ENCODE measurements around the gene PLSCR3. TPM values are rescaled to one million over a fixed set of nuclear protein-coding genes. Genes with fewer than 3 reads are reported as not detected.

The PLSCR3 gene
- total and polyA plus RNA-seq, 2 experiments from 2014 or later: 30.0 to 34.3 TPM

DNA sequence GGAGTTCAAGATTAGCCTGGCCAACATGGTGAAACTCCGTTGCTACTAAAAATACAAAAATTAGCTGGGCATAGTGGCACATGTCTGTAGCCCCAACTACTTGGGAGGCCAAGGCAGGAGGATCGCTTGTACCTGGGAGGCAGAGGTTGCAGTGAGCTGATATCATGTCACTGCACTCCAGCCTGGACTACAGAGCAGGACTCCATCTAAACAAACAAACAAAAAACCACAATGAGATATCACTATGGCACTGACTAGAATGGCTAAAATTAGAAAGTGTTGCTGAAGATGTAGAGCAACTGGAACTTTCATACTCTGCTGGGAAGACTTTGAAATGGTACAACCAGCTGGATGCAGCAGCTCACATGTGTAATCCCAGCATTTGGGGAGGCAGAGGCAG lies 20.0 kb downstream of the PLSCR3 start:
- H3K27me3 ChIP-seq (ENCODE audit: insufficient read depth): peaks cover 4% of the 10 kb centered on the region
- H4K20me1 ChIP-seq (replicated peaks; ENCODE audit: insufficient read depth): no peaks in the 10 kb centered on the region
- H3K9me2 ChIP-seq (ENCODE audit: insufficient read depth): no peaks in the 10 kb centered on the region
- peaks cover 3% of the 10 kb centered on the region; the same call in 1 of the 3 replicates for H3K36me3 Mint-ChIP-seq (ENCODE audit: low read depth)
- 0 out of 2 replicates have a peak, but pooled peaks cover 3% of the 10 kb centered on the region for H3F3A ChIP-seq (replicated peaks; ENCODE audit: low read depth)
- no peak overlapping the region for H3K27ac ChIP-seq (ENCODE audit: low read depth)
- no peak overlapping the region for H3K4me3 Mint-ChIP-seq
- H2AFZ ChIP-seq: no peak overlapping the region
- TF ChIP-seq POLR2AphosphoS5 (IDR thresholded peaks at IDR 0.05; ENCODE audit: low read depth): no peak
- TF ChIP-seq ZNF114 (CRISPR knock-in tag; IDR thresholded peaks at IDR 0.05): no peak
- no peak for TF ChIP-seq STAT1 (IDR thresholded peaks at IDR 0.05; ENCODE audit: unreplicated experiment)
- TF ChIP-seq EZH2 (IDR thresholded peaks at IDR 0.05; ENCODE audit: low read depth, unreplicated experiment): no peak
- no peak for TF ChIP-seq NANOG (IDR thresholded peaks at IDR 0.05; ENCODE audit: borderline replicate concordance)
- TF ChIP-seq, protein P1, sequence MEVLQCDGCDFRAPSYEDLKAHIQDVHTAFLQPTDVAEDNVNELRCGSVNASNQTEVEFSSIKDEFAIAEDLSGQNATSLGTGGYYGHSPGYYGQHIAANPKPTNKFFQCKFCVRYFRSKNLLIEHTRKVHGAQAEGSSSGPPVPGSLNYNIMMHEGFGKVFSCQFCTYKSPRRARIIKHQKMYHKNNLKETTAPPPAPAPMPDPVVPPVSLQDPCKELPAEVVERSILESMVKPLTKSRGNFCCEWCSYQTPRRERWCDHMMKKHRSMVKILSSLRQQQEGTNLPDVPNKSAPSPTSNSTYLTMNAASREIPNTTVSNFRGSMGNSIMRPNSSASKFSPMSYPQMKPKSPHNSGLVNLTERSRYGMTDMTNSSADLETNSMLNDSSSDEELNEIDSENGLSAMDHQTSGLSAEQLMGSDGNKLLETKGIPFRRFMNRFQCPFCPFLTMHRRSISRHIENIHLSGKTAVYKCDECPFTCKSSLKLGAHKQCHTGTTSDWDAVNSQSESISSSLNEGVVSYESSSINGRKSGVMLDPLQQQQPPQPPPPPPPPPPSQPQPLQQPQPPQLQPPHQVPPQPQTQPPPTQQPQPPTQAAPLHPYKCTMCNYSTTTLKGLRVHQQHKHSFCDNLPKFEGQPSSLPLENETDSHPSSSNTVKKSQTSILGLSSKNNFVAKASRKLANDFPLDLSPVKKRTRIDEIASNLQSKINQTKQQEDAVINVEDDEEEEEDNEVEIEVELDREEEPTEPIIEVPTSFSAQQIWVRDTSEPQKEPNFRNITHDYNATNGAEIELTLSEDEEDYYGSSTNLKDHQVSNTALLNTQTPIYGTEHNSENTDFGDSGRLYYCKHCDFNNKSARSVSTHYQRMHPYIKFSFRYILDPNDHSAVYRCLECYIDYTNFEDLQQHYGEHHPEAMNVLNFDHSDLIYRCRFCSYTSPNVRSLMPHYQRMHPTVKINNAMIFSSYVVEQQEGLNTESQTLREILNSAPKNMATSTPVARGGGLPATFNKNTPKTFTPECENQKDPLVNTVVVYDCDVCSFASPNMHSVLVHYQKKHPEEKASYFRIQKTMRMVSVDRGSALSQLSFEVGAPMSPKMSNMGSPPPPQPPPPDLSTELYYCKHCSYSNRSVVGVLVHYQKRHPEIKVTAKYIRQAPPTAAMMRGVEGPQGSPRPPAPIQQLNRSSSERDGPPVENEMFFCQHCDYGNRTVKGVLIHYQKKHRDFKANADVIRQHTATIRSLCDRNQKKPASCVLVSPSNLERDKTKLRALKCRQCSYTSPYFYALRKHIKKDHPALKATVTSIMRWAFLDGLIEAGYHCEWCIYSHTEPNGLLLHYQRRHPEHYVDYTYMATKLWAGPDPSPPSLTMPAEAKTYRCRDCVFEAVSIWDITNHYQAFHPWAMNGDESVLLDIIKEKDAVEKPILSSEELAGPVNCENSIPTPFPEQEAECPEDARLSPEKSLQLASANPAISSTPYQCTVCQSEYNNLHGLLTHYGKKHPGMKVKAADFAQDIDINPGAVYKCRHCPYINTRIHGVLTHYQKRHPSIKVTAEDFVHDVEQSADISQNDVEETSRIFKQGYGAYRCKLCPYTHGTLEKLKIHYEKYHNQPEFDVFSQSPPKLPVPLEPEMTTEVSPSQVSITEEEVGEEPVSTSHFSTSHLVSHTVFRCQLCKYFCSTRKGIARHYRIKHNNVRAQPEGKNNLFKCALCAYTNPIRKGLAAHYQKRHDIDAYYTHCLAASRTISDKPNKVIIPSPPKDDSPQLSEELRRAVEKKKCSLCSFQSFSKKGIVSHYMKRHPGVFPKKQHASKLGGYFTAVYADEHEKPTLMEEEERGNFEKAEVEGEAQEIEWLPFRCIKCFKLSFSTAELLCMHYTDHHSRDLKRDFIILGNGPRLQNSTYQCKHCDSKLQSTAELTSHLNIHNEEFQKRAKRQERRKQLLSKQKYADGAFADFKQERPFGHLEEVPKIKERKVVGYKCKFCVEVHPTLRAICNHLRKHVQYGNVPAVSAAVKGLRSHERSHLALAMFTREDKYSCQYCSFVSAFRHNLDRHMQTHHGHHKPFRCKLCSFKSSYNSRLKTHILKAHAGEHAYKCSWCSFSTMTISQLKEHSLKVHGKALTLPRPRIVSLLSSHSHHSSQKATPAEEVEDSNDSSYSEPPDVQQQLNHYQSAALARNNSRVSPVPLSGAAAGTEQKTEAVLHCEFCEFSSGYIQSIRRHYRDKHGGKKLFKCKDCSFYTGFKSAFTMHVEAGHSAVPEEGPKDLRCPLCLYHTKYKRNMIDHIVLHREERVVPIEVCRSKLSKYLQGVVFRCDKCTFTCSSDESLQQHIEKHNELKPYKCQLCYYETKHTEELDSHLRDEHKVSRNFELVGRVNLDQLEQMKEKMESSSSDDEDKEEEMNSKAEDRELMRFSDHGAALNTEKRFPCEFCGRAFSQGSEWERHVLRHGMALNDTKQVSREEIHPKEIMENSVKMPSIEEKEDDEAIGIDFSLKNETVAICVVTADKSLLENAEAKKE (CRISPR knock-in tag; IDR thresholded peaks at IDR 0.05): no peak
- TF ChIP-seq, protein P2, sequence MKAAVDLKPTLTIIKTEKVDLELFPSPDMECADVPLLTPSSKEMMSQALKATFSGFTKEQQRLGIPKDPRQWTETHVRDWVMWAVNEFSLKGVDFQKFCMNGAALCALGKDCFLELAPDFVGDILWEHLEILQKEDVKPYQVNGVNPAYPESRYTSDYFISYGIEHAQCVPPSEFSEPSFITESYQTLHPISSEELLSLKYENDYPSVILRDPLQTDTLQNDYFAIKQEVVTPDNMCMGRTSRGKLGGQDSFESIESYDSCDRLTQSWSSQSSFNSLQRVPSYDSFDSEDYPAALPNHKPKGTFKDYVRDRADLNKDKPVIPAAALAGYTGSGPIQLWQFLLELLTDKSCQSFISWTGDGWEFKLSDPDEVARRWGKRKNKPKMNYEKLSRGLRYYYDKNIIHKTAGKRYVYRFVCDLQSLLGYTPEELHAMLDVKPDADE (IDR thresholded peaks at IDR 0.05): no peak
- TF ChIP-seq, protein P3, sequence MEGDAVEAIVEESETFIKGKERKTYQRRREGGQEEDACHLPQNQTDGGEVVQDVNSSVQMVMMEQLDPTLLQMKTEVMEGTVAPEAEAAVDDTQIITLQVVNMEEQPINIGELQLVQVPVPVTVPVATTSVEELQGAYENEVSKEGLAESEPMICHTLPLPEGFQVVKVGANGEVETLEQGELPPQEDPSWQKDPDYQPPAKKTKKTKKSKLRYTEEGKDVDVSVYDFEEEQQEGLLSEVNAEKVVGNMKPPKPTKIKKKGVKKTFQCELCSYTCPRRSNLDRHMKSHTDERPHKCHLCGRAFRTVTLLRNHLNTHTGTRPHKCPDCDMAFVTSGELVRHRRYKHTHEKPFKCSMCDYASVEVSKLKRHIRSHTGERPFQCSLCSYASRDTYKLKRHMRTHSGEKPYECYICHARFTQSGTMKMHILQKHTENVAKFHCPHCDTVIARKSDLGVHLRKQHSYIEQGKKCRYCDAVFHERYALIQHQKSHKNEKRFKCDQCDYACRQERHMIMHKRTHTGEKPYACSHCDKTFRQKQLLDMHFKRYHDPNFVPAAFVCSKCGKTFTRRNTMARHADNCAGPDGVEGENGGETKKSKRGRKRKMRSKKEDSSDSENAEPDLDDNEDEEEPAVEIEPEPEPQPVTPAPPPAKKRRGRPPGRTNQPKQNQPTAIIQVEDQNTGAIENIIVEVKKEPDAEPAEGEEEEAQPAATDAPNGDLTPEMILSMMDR (conservative IDR thresholded peaks at IDR 0.05; ENCODE audit: low read depth in 2 of 2): no peak
- no peak for TF ChIP-seq JUNB (IDR thresholded peaks at IDR 0.05; ENCODE audit: unreplicated experiment)
- TF ChIP-seq CREB1 (CRISPR knock-in tag; IDR thresholded peaks at IDR 0.05; ENCODE audit: low read depth): no peak
- TF ChIP-seq ZNF331 (CRISPR knock-in tag; IDR thresholded peaks at IDR 0.05; ENCODE audit: low read depth): no peak
- no peak for TF ChIP-seq EZH2phosphoT487 (IDR thresholded peaks at IDR 0.05; ENCODE audit: unreplicated experiment)
- TF ChIP-seq, protein P4, sequence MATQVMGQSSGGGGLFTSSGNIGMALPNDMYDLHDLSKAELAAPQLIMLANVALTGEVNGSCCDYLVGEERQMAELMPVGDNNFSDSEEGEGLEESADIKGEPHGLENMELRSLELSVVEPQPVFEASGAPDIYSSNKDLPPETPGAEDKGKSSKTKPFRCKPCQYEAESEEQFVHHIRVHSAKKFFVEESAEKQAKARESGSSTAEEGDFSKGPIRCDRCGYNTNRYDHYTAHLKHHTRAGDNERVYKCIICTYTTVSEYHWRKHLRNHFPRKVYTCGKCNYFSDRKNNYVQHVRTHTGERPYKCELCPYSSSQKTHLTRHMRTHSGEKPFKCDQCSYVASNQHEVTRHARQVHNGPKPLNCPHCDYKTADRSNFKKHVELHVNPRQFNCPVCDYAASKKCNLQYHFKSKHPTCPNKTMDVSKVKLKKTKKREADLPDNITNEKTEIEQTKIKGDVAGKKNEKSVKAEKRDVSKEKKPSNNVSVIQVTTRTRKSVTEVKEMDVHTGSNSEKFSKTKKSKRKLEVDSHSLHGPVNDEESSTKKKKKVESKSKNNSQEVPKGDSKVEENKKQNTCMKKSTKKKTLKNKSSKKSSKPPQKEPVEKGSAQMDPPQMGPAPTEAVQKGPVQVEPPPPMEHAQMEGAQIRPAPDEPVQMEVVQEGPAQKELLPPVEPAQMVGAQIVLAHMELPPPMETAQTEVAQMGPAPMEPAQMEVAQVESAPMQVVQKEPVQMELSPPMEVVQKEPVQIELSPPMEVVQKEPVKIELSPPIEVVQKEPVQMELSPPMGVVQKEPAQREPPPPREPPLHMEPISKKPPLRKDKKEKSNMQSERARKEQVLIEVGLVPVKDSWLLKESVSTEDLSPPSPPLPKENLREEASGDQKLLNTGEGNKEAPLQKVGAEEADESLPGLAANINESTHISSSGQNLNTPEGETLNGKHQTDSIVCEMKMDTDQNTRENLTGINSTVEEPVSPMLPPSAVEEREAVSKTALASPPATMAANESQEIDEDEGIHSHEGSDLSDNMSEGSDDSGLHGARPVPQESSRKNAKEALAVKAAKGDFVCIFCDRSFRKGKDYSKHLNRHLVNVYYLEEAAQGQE (IDR thresholded peaks at IDR 0.05; ENCODE audit: unreplicated experiment): no peak
- H3K4me2 ChIP-seq: no peak overlapping the region
- H3K4me1 ChIP-seq (ENCODE audit: insufficient read depth): peaks cover 2% of the 10 kb centered on the region; the same call in 1 of the 2 replicates
- H3K4me1 Mint-ChIP-seq: peaks cover 5% of the 10 kb centered on the region; the same call in 2 of the 3 replicates
- H3K79me2 ChIP-seq (replicated peaks; ENCODE audit: insufficient read depth): no peaks in the 10 kb centered on the region
- no peaks in the 10 kb centered on the region for H3K36me3 ChIP-seq (ENCODE audit: insufficient read depth)
- no peak for ATAC-seq
- H3K9me3 Mint-ChIP-seq: peaks cover 12% of the 10 kb centered on the region
- DNase-seq (ENCODE audit: low spot score): no peak
- no peak overlapping the region for H3K4me3 ChIP-seq
- H3K27ac Mint-ChIP-seq: no peak overlapping the region
- peaks cover 4% of the 10 kb centered on the region for H3K27me3 Mint-ChIP-seq (ENCODE audit: insufficient read depth, low read depth, poor library complexity)

All from GM23338 (cell line).